Thyroid gland (tissue), 4 donors: ENCODE measurements around the gene IPP.

Experiments
- POLR2A ChIP-seq, 2 donors: fragments of 450-650 bp; IDR thresholded peaks; one replicate each; pipeline ENCODE4 v1.6.1; 2017; ENCODE audit warnings: antibody characterized with exemption in 2 of 2, mild to moderate bottlenecking in 2 of 2, moderate library complexity in 1 of 2
- TF ChIP-seq, protein P1 (sequence below), 6 experiments: fragments of 200-600 bp in 3 of 6; fragments of 450-650 bp in 3 of 6; sonication (generic) in 3 of 6; IDR thresholded peaks; one replicate each; pipeline ENCODE4 v1.5.1; 2016 to 2019; ENCODE audit warnings: antibody characterized with exemption in 6 of 6, mild to moderate bottlenecking in 2 of 6, inconsistent platforms in 1 of 6, moderate library complexity in 1 of 6

DNA sequence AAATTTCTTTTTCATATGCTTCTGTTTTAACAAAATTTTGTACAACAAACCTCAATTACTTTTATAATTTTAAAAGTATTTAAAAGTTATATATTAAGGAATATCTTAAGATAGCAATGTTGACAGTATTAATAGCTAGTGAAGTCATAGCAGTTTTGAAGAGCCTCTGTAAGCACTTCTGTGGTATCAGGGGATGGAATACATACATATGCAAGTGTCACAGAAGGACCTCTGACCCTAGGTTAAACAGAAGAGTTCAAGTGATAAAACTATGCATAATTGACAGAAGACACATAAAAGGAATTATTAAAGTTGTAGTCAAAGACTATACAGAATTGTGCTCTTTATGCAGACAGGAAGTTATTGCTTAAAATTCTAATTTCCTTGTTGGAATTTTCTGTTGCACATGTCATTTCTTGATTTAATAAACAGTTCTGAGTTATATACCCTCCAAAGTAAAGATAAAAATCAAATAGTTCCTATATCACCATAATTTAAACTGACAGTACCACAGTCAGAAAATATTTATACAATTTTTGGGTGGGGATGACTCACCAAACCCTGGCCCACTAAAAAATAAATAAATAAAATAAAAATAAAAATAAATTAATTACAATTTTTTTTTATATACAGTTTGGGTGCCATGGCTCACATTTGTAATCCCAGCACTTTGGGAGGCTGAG lies 27.1 kb downstream of the IPP start:
- no peak for TF ChIP-seq POLR2A (IDR thresholded peaks at IDR 0.05)
- TF ChIP-seq, protein P1, sequence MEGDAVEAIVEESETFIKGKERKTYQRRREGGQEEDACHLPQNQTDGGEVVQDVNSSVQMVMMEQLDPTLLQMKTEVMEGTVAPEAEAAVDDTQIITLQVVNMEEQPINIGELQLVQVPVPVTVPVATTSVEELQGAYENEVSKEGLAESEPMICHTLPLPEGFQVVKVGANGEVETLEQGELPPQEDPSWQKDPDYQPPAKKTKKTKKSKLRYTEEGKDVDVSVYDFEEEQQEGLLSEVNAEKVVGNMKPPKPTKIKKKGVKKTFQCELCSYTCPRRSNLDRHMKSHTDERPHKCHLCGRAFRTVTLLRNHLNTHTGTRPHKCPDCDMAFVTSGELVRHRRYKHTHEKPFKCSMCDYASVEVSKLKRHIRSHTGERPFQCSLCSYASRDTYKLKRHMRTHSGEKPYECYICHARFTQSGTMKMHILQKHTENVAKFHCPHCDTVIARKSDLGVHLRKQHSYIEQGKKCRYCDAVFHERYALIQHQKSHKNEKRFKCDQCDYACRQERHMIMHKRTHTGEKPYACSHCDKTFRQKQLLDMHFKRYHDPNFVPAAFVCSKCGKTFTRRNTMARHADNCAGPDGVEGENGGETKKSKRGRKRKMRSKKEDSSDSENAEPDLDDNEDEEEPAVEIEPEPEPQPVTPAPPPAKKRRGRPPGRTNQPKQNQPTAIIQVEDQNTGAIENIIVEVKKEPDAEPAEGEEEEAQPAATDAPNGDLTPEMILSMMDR (IDR thresholded peaks at IDR 0.05): no peak
